AG09319 (cell line): Measurements from ENCODE around the gene PALLD.
"Not testable (repeated sequence)": the region's sequence is repeated elsewhere in the genome, so short reads cannot be mapped to it uniquely, and the experiment has no call there.

Source experiments
- DNase-seq: peaks from one replicate; pipeline ENCODE4 v3.0.0-alpha.2; 2010; ENCODE audit warnings: low read depth; ENCODE audit errors: extremely low read depth
- TF ChIP-seq, protein P1 (sequence below): IDR thresholded peaks from 2 replicates; pipeline ENCODE4 v1.5.1; 2011; ENCODE audit warnings: low read depth, mild to moderate bottlenecking, inconsistent platforms, low read length, moderate library complexity

The PALLD gene

DNA sequence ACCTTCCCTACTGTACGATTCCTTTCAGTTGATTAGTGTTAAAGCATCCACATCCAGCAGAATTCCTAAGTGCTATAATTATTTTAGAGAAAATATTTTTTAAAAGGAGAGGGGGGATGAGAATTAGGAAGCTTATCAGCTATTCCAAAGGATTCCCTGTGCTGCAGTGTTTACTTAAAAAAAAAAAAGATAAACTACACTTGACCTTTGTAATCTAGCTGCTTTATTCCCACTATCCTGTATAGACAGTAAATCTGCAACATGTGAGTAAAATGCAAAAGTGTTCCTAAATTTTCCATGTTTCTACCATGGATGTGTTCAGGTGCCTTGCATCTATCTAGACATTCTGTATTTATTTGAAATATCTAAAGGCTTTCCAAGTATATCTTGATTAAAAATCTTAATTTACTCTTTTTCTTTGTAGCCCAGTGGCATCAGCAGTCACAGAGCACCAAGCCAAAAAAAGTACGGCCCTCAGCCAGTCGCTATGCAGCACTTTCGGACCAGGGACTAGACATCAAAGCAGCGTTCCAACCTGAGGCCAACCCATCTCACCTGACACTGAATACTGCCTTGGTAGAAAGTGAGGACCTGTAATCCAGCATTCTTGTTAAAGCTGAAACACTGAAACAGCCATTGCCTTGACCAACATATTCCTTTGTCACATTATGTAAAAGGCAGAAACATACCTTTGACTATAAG is 429.1 kb downstream of the PALLD start:
- TF ChIP-seq, protein P1, sequence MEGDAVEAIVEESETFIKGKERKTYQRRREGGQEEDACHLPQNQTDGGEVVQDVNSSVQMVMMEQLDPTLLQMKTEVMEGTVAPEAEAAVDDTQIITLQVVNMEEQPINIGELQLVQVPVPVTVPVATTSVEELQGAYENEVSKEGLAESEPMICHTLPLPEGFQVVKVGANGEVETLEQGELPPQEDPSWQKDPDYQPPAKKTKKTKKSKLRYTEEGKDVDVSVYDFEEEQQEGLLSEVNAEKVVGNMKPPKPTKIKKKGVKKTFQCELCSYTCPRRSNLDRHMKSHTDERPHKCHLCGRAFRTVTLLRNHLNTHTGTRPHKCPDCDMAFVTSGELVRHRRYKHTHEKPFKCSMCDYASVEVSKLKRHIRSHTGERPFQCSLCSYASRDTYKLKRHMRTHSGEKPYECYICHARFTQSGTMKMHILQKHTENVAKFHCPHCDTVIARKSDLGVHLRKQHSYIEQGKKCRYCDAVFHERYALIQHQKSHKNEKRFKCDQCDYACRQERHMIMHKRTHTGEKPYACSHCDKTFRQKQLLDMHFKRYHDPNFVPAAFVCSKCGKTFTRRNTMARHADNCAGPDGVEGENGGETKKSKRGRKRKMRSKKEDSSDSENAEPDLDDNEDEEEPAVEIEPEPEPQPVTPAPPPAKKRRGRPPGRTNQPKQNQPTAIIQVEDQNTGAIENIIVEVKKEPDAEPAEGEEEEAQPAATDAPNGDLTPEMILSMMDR = no peak
- no peak for DNase-seq

DNA sequence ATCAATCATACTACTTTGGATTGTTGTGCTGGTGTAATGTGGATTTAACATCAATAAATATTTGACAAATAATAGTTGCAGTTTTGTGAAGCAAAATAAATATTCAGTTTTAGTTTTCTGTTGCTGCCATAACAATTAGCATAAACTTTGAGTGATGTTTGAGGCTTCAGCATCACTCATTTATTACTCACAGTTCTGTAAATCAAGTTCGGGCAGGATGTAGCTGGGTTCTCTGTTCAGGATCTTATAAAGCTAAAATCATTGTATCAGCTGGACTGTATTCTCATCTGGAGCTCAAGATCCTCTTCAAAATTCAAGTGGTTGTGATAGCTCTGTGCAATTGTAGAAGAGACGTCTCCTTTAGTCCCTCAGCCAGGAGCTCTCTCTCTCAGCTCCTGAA is 431.5 kb downstream of the PALLD start:
- DNase-seq = no peak
- TF ChIP-seq, protein P1 = no peak

DNA sequence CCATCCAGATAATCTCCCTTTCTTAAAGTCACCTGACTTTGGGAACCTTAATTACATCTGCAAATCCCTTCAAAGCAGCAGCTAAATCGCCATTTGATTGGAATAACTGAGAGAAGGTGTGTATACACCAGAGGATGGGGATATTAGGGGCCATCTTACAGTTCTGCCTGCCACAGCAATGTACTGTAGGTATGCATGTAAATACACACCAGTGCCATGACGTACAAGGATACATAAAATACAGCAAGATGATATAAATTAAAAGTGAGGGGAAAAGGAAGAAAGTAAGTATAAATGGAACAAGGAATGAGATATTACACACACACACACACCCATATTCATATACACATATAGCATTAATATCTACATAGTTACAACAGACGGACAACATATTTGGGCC is 432.0 kb downstream of the PALLD start:
- no peak for DNase-seq
- TF ChIP-seq, protein P1 = no peak

DNA sequence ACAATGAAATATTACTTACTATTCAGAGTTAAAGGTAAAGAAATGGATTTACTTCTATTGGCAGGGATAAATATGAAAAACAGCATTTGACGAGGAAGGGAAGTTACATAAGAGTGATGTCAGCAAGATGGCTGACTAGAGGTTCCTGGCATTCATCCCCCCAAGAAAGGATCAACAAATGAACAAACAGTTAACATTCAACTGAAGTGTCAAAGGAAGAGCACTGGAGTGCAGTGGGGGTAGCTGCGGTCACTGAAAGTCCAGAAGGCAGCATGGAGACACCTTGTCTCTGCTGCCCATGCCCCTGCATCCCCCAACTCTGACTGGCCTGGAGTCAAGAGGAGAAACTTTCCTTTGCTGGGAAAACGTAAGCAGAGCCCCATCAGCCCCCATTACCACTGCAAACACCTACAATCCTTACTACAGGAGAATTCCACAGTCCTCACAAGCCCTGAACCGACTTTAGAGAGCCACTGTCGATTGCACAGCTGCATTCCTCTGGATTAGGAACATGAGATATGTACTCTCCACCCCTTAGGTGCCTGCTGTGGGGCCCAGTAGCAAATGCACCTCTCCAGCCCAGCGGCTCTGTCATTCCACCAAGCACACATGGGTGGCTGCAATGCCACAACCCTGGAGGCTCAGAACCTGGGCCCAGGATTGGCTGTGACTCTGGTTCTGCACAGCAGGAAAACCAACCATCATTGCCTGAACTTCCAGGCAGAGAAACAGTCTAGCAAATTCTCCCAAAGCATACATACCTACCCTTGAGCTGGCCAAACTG is 433.8 kb downstream of the PALLD start:
- TF ChIP-seq, protein P1 = no peak
- no peak for DNase-seq

DNA sequence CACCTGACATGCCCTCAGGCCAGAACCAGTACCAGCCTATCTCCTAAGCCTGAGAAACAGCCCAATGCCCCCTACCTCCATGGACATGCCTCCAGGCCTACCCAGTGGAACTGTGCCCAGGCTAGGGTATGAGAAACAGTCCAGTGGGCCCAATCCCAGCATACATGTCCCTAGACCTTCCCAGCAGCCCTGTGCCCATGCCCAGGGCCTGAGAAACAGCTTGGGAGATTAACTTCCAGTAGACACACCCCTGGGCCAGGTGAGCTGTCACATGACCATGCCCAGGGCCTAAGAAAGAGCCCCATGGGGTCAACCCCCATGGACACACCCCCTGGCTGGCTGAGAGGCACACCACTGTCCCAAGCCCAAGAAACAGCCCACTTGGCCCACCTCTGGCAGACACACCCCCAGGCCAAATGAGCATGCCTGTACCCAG is 434.4 kb downstream of the PALLD start:
- TF ChIP-seq, protein P1 = no peak
- no peak for DNase-seq

DNA sequence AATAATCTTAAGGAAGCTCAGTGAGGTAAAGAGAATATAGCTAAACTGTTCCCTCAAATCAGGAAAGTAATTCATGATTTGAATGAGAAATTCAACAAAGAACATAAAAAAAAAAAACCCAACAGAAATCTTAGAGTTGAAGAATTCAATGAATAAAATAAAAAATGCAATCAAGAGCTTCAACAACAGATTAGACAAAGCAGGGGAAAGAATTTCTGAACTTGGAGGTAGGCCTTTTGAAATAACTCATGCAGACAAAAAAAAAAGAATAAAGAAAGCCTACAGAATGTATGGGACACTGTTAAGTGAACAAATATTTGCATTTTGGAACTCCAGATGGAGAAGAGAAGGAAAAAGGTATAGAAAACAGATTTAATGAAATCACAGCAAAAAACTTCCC is 435.3 kb downstream of the PALLD start:
- no peak for DNase-seq
- TF ChIP-seq, protein P1 = no peak

DNA sequence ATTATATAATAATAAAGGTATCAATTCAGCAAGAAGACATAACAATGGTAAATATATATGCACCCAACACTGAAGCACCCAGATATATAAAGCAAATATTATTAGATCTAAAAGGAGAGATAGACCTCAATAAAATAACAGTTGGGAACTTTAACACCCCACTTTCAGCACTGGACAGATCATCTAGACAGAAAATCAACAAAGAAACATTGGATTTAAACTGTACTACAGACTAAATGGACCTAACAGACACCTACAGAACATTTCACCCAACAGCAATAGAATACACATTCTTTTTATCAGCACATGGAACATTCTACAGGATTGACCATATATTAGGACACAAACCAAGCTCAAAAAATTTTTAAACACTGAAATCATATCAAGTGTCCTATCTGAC is 436.6 kb downstream of the PALLD start:
- TF ChIP-seq, protein P1 = no peak
- no peak for DNase-seq

DNA sequence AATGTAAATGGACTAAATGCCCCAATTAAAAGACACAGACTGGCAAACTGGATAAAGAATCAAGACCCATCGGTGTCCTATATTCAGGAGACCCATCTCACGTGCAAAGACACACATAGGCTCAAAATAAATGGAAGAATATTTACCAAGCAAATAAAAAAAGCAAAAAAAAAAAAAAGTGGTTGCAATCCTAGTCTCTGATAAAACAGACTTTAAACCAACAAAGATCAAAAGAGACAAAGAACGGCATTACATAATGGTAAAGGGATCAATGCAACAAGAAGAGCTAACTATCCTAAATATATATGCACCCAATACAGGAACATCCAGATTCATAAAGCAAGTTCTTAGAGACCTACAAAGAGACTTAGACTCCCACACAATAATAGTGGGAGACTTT is 440.6 kb downstream of the PALLD start:
- not testable (repeated sequence) for DNase-seq
